Right kidney (tissue), 9 donors: Measurements from ENCODE around the gene PGK1.
"Not testable (repeated sequence)": the region's sequence is repeated elsewhere in the genome, so short reads cannot be mapped to it uniquely, and the experiment has no call there.

ENCODE experiments used
- DNase-seq: peaks from one replicate; pipeline ENCODE4 v3.0.0-alpha.2; 2016
- long read RNA-seq, 8 donors: transcript quantifications; one replicate each; lab custom pipeline, GENCODE V29; 2026

PGK1 gene
- long read RNA-seq, donor 1, full-length matches to known transcripts = 221 of 354 reads
- long read RNA-seq, donor 1, partial matches to known transcripts = 128 of 354 reads
- long read RNA-seq, donor 1, other reads (novel, unspliced or antisense) = 5 of 354 reads
- long read RNA-seq, donor 2, full-length matches to known transcripts = 104 of 158 reads
- long read RNA-seq, donor 2, partial matches to known transcripts = 45 of 158 reads
- long read RNA-seq, donor 2, other reads (novel, unspliced or antisense) = 9 of 158 reads
- long read RNA-seq, donor 3, full-length matches to known transcripts = 89 of 122 reads
- long read RNA-seq, donor 3, partial matches to known transcripts = 33 of 122 reads
- long read RNA-seq, donor 3, other reads (novel, unspliced or antisense) = 0 of 122 reads
- long read RNA-seq, donor 4, full-length matches to known transcripts = 141 of 215 reads
- long read RNA-seq, donor 4, partial matches to known transcripts = 67 of 215 reads
- long read RNA-seq, donor 4, other reads (novel, unspliced or antisense) = 7 of 215 reads
- long read RNA-seq, donor 5, full-length matches to known transcripts = 156 of 241 reads
- long read RNA-seq, donor 5, partial matches to known transcripts = 80 of 241 reads
- long read RNA-seq, donor 5, other reads (novel, unspliced or antisense) = 5 of 241 reads
- long read RNA-seq, donor 6, full-length matches to known transcripts = 117 of 204 reads
- long read RNA-seq, donor 6, partial matches to known transcripts = 79 of 204 reads
- long read RNA-seq, donor 6, other reads (novel, unspliced or antisense) = 8 of 204 reads
- long read RNA-seq, donor 7, full-length matches to known transcripts = 212 of 290 reads
- long read RNA-seq, donor 7, partial matches to known transcripts = 69 of 290 reads
- long read RNA-seq, donor 7, other reads (novel, unspliced or antisense) = 9 of 290 reads
- long read RNA-seq, donor 8, full-length matches to known transcripts = 168 of 239 reads
- long read RNA-seq, donor 8, partial matches to known transcripts = 66 of 239 reads
- long read RNA-seq, donor 8, other reads (novel, unspliced or antisense) = 5 of 239 reads

- peak; percentile 71 for DNase-seq
Measured at GRCh38 chrX:78103623-78104446, at the start of gene PGK1. Gene PGK1, plus strand, starts transcription at chrX:78104248. Its CDS starts 93 bp downstream, at chrX:78104341.

DNA sequence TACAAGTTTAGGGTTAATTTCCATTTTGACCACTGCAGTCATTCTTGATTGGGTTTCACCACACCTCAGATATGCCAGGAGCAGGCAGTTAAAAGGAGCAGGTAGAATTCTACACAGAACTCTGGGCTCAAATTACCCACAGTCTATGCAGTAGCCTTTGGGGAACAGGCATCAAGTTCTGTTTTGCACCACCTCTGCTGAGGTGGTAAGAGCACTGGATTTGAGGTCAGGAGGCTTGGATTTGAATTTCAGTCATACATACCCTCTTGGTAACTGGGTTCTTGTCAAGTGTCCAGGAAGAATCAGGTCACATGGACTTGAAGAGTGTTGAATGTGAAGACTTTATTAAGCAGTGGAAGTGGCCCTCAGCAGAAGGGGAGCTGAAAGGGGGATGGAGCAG is 40.4 kb upstream of the PGK1 start:
- no peak for DNase-seq

- no peak for DNase-seq
Measured at GRCh38 chrX:78064152-78064551, 39.9 kb upstream of the PGK1 start.

DNA sequence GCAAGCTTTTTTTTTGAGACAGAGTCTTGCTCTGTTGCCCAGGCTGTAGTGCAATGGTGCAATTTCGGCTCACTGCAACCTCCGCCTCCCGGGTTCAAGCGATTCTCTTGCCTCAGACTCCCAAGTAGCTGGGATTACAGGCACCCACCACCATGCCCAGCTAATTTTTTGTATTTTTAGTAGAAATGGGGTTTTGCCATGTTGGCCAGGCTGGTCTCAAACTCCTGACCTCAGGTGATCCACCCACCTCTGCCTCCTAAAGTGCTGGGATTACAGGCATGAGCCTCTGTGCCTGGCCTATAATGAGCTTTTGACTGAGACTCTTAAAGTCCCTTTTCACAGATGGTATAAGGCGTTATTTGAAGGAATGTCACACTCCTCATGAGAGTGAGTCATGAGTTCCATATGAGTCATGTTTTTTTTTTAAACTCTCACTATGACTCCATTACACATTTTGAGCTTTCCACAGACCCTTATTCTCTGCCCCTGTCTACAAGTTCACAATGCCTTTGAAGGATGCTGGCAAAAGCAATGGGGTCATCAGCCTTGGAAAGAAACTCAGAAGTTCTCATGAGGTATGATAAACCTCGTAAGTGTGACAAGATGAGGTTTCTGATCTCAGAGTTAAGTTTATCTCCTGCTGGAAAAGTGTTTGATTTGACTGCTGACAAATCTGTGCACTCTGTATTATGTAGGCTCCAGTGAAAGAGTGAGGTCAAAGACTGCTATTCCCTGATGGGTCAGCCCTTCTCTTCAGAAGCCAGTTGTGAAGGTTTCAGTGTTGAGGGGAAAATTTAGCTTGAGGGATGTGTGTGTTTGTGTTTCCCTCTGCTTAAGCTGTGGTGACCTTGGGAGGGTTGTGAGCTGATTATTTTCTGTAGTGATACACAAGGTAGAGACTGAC is 39.1 kb upstream of the PGK1 start:
- not testable (repeated sequence) for DNase-seq

- DNase-seq = no peak
Measured at GRCh38 chrX:78066110-78066509, 37.9 kb upstream of the PGK1 start.

DNA sequence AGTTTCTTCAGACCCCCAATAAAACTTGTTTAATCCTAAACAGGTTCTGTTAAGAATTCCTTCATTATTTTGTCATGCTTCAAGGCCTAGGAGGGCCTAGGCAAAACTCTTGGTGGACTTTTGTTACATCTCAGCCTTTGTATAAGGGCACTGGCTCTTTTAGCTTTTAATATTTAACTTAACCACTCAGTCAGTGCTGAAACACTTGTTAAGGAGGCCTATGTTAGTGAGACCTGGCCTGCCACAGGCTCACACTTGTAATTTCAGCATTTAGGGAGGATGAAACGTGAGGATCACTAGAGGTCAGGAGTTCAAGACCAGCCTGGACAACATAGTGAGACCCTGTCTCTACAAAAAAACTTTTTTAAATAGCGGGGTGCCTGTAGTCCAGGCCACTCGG is 32.7 kb upstream of the PGK1 start:
- no peak for DNase-seq

- DNase-seq = not testable (repeated sequence)
Measured at GRCh38 chrX:78073147-78074077, 30.6 kb upstream of the PGK1 start.

- DNase-seq = no peak
Measured at GRCh38 chrX:78074088-78074487, 30.0 kb upstream of the PGK1 start.

- no peak for DNase-seq
Measured at GRCh38 chrX:78075787-78076389, 28.2 kb upstream of the PGK1 start.

DNA sequence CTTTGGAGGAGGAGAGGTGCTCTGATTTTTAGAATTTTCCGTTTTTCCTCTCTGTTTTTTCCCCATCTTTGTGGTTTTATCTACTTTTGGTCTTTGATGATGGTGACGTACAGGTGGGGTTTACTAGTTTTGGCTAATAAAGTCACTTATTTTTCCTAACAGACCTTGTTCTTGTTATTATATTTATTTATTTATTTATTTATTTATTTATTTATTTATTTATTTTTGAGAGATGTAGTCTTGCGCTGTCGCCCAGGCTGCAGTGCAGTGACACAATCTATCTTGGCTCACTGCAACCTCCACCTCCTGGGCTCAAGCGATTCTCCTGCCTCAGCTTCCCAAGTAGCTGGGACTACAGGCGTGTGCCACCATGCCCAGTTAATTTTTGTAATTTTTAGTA is 22.6 kb upstream of the PGK1 start:
- DNase-seq = not testable (repeated sequence)

GRCh38 chrX:78092296-78092695 is 11.8 kb upstream of the PGK1 start:
- DNase-seq = no peak

DNA sequence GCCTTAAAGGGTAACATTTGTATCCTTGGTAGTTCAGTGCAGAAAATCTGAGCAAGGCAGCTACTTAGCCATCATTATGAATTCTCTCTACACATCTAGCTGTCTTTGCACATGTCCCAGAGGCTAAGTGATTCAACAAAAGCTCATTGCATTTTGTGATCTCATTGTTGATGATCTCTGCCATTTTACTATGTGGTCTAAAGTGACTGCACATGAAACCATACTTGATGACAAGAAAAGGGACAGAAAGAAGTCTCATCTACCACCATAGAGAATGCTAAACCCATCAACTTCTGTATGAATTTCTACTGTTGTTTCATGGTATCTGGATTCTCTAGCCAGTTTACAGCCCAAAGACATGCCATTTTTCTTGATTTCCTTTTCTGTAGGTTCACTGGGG is 5.9 kb upstream of the PGK1 start:
- DNase-seq = no peak

- DNase-seq = no peak
Measured at GRCh38 chrX:78102091-78102490, 2.0 kb upstream of the PGK1 start.

DNA sequence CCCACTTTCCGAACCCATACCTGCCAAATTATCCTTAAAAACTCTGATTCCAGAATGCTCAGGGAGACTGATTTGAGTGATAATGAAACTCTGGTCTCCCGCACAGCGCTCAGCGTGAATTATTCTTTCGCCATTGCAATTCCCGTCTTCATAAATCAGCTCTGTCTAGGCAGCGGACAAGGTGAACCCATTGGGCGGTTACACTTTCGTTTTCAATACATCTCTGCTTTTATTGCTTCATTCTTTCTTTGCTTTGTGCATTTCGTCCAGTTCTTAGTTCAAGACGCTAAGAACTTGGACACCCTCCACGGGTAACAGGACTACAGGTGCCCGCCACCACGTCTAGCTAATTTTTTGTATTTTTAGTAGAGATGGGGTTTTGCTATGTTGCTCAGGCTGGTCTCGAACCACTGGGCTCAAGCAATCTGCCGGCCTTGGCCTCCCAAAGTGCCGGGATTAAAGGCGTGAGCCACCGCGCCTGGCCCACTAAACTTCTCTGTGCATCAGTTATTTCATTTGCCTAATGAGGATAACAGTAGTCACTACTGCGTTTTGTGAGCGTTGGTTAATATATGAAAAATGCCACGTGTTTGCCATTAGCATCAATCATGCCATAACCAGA is 936 bp upstream of the PGK1 start:
- DNase-seq = no peak

DNA sequence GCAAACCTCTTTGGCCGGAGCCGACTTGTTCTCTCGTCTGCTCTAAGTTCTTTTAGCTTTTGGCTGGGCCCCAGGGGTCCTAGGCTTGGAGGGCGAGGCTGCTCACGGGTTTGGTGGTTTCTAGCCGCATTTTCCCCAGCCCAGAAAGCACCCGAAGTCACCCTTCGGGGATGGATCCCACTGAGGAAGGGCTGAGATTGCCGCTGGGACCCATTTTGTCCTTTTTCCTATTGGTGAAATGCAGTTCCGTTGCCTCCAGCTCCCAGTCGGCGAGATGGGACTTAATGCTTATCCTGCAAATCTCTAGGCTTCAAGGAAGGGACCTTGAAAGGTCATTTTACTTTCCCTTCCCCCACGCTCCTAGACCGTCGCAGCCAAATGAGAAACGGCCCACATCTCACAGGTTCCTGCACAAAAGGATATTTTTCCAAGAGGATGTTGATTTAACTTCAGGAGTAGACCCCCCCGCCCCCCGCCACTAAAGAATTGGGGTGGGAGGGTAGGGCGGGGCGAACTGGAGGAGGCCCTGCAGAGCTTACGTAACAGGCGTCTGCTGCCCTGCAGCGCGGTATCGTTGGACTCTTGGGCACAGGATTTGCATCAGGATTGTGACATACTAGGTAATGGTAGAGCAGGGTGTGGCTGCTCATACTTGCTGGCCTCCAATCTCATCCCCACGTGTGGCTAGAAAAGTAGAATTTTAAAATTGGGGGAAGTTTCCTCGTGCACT is 564 bp downstream of the PGK1 start:
- peak; percentile 44 for DNase-seq

GRCh38 chrX:78105944-78106650 is 2.0 kb downstream of the PGK1 start:
- no peak for DNase-seq

DNA sequence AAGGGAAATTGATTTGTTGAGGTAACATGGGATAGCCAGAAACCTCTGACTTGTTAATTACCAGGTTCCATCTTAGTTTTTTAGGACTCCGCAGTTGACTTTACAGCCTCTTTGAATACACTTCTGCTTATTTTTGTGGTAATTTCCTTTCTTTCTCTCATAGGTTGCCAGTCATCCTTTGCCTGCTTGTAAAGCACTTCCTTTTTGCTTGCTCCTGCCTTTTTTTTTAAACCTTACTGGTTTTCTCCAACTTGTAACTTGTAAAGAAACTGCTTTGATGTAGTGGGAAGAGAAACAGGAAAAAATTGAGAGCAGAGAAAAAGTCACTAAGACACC is 2.6 kb downstream of the PGK1 start:
- no peak for DNase-seq

- DNase-seq = no peak
Measured at GRCh38 chrX:78109458-78109857, 5.4 kb downstream of the PGK1 start.
